ENCODE measurements around the gene PSMD11.

Gene PSMD11

GRCh38 chr17:32452281-32452680 lies 8.0 kb downstream of the PSMD11 start:
- H3K9me3 Mint-ChIP-seq, result no peaks in the 10 kb centered on the region
- no peak for ATAC-seq
- peaks cover 70% of the 10 kb centered on the region for H3K36me3 Mint-ChIP-seq
- H3K27ac Mint-ChIP-seq, result no peak overlapping the region
- H3K4me3 Mint-ChIP-seq, result no peak overlapping the region
- peaks cover 19% of the 10 kb centered on the region for H3K4me1 Mint-ChIP-seq
- no peaks in the 10 kb centered on the region for H3K27me3 Mint-ChIP-seq

- H3K4me3 Mint-ChIP-seq, result no peak overlapping the region
- H3K9me3 Mint-ChIP-seq, result no peaks in the 10 kb centered on the region
- no peaks in the 10 kb centered on the region for H3K27me3 Mint-ChIP-seq
- H3K4me1 Mint-ChIP-seq, result peaks cover 19% of the 10 kb centered on the region
- H3K27ac Mint-ChIP-seq, result no peak overlapping the region
- ATAC-seq, result no peak
- peaks cover 76% of the 10 kb centered on the region for H3K36me3 Mint-ChIP-seq
Measured at GRCh38 chr17:32453370-32453769, 9.1 kb downstream of the PSMD11 start.

GRCh38 chr17:32458371-32458770 lies 14.1 kb downstream of the PSMD11 start:
- no peak for ATAC-seq
- no peak overlapping the region for H3K27ac Mint-ChIP-seq
- H3K36me3 Mint-ChIP-seq, result peaks cover 76% of the 10 kb centered on the region

GRCh38 chr17:32460054-32460453 lies 15.7 kb downstream of the PSMD11 start:
- H3K4me1 Mint-ChIP-seq, result peaks cover 19% of the 10 kb centered on the region
- no peak overlapping the region for H3K4me3 Mint-ChIP-seq
- H3K27ac Mint-ChIP-seq, result no peak overlapping the region
- H3K36me3 Mint-ChIP-seq, result peaks cover 66% of the 10 kb centered on the region
- no peaks in the 10 kb centered on the region for H3K9me3 Mint-ChIP-seq
- ATAC-seq, result no peak
- no peaks in the 10 kb centered on the region for H3K27me3 Mint-ChIP-seq

More at GRCh38 chr17:32458371-32458770, 14.1 kb downstream of the PSMD11 start:
- Mint-ChIP-seq H3K9me3 (no peaks in the 10 kb centered on the region), H3K4me1 (peaks cover 26% of the 10 kb centered on the region), H3K4me3 (no peak overlapping the region), H3K27me3 (no peaks in the 10 kb centered on the region)

- H3K36me3 Mint-ChIP-seq, result peaks cover 65% of the 10 kb centered on the region
- H3K4me3 Mint-ChIP-seq, result no peak overlapping the region
- peaks cover 19% of the 10 kb centered on the region for H3K4me1 Mint-ChIP-seq
- no peak overlapping the region for H3K27ac Mint-ChIP-seq
- H3K9me3 Mint-ChIP-seq, result no peaks in the 10 kb centered on the region
- ATAC-seq, result peak; percentile 27
- H3K27me3 Mint-ChIP-seq, result no peaks in the 10 kb centered on the region
Measured at GRCh38 chr17:32461498-32461852, 17.2 kb downstream of the PSMD11 start.

GRCh38 chr17:32461853-32462617 lies 17.7 kb downstream of the PSMD11 start:
- Mint-ChIP-seq H3K27me3 (no peaks in the 10 kb centered on the region), H3K9me3 (no peaks in the 10 kb centered on the region), H3K36me3 (peaks cover 66% of the 10 kb centered on the region), H3K27ac (no peak overlapping the region), H3K4me1 (peaks cover 19% of the 10 kb centered on the region), H3K4me3 (no peak overlapping the region)
- ATAC-seq, result peak; percentile 65

GRCh38 chr17:32463304-32463703 lies 19.0 kb downstream of the PSMD11 start:
- Mint-ChIP-seq H3K27me3 (no peaks in the 10 kb centered on the region), H3K9me3 (no peaks in the 10 kb centered on the region), H3K4me1 (peaks cover 19% of the 10 kb centered on the region), H3K4me3 (no peak overlapping the region), H3K27ac (no peak overlapping the region), H3K36me3 (peaks cover 66% of the 10 kb centered on the region)
- ATAC-seq, result no peak

GRCh38 chr17:32464374-32464773 lies 20.1 kb downstream of the PSMD11 start:
- Mint-ChIP-seq H3K36me3 (peaks cover 69% of the 10 kb centered on the region), H3K27me3 (no peaks in the 10 kb centered on the region), H3K27ac (no peak overlapping the region), H3K4me3 (no peak overlapping the region), H3K9me3 (no peaks in the 10 kb centered on the region), H3K4me1 (peaks cover 19% of the 10 kb centered on the region)
- ATAC-seq, result no peak

- no peak for ATAC-seq
- Mint-ChIP-seq H3K27me3 (no peaks in the 10 kb centered on the region), H3K9me3 (no peaks in the 10 kb centered on the region), H3K36me3 (peaks cover 62% of the 10 kb centered on the region), H3K27ac (no peak overlapping the region), H3K4me1 (no peaks in the 10 kb centered on the region), H3K4me3 (no peak overlapping the region)
Measured at GRCh38 chr17:32467949-32468348, 23.6 kb downstream of the PSMD11 start.

GRCh38 chr17:32470405-32471167 lies 26.3 kb downstream of the PSMD11 start:
- Mint-ChIP-seq H3K27me3 (no peaks in the 10 kb centered on the region), H3K4me3 (no peak overlapping the region), H3K9me3 (no peaks in the 10 kb centered on the region), H3K27ac (no peak overlapping the region), H3K4me1 (no peaks in the 10 kb centered on the region), H3K36me3 (peaks cover 71% of the 10 kb centered on the region)
- ATAC-seq, result no peak

- no peaks in the 10 kb centered on the region for H3K9me3 Mint-ChIP-seq
- no peak overlapping the region for H3K4me3 Mint-ChIP-seq
- H3K4me1 Mint-ChIP-seq, result no peaks in the 10 kb centered on the region
- no peak for ATAC-seq
- H3K27me3 Mint-ChIP-seq, result no peaks in the 10 kb centered on the region
- H3K36me3 Mint-ChIP-seq, result peaks cover 66% of the 10 kb centered on the region
- peak overlapping the region; percentile 35 for H3K27ac Mint-ChIP-seq
Measured at GRCh38 chr17:32471652-32472051, 27.3 kb downstream of the PSMD11 start.

GRCh38 chr17:32475258-32475657 lies 30.9 kb downstream of the PSMD11 start:
- Mint-ChIP-seq H3K4me3 (no peak overlapping the region), H3K27me3 (no peaks in the 10 kb centered on the region), H3K4me1 (no peaks in the 10 kb centered on the region), H3K9me3 (no peaks in the 10 kb centered on the region), H3K36me3 (peaks cover 65% of the 10 kb centered on the region), H3K27ac (no peak overlapping the region)
- ATAC-seq, result no peak

- Mint-ChIP-seq H3K27ac (no peak overlapping the region), H3K9me3 (no peaks in the 10 kb centered on the region), H3K36me3 (peaks cover 63% of the 10 kb centered on the region), H3K27me3 (no peaks in the 10 kb centered on the region), H3K4me1 (no peaks in the 10 kb centered on the region), H3K4me3 (no peak overlapping the region)
- no peak for ATAC-seq
Measured at GRCh38 chr17:32477220-32477619, 32.9 kb downstream of the PSMD11 start.

GRCh38 chr17:32479074-32479617 lies 34.8 kb downstream of the PSMD11 start:
- Mint-ChIP-seq H3K4me3 (no peak overlapping the region), H3K9me3 (no peaks in the 10 kb centered on the region), H3K27me3 (no peaks in the 10 kb centered on the region), H3K36me3 (peaks cover 61% of the 10 kb centered on the region), H3K27ac (no peak overlapping the region), H3K4me1 (peaks cover 8% of the 10 kb centered on the region)
- ATAC-seq, result no peak

GRCh38 chr17:32481193-32481592 lies 36.9 kb downstream of the PSMD11 start:
- no peak for ATAC-seq
- Mint-ChIP-seq H3K27ac (peak overlapping the region; percentile 3), H3K27me3 (no peaks in the 10 kb centered on the region), H3K4me3 (no peak overlapping the region), H3K36me3 (peaks cover 47% of the 10 kb centered on the region), H3K4me1 (peaks cover 10% of the 10 kb centered on the region), H3K9me3 (no peaks in the 10 kb centered on the region)
